T-helper 1 cell treated with Interleukin-12 subunit alpha and Interleukin-12 subunit beta and Interleukin-4 antibody, amounts not matched to agents 30 ng/mL and 1 ng/mL, for 36 hours (primary cell): ENCODE measurements around the gene ACADS. TPM values are rescaled to one million over a fixed set of nuclear protein-coding genes. Genes with fewer than 3 reads are reported as not detected.

Experiments used
- intact Hi-C: fragments of 100-400 bp; cut with micrococcal nuclease; formaldehyde crosslinking; loops from one replicate; pipeline ENCODE4 v1.15.1; 2024
- total RNA-seq: library from RNA; stranded (reverse); gene quantifications from 2 replicates; pipeline ENCODE4 v1.2.3, GENCODE V29; 2022

Gene ACADS
- total RNA-seq, 1 donor from 2014 or later = 13.7 TPM

DNA sequence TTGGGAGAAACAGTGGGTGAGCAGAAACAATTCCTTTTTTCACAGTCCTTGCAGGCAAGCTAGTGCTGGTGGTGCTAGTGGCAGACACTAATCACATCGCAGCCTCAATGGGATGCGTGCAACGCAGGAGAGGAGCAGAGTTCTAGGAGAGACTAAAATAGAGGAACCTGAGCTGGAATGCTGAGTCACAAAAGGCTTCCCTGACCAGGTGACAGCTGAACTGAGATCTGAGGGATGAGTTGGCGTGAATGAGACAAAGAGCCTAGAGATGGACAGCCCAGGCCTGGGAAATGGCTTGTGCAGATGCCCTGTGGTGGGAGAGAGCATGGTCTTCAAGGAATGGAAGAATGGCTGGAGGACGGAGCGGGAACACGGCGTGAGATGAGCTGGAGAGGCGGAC lies 25.8 kb downstream of the ACADS start:
- intact Hi-C loops = no loop called here

DNA sequence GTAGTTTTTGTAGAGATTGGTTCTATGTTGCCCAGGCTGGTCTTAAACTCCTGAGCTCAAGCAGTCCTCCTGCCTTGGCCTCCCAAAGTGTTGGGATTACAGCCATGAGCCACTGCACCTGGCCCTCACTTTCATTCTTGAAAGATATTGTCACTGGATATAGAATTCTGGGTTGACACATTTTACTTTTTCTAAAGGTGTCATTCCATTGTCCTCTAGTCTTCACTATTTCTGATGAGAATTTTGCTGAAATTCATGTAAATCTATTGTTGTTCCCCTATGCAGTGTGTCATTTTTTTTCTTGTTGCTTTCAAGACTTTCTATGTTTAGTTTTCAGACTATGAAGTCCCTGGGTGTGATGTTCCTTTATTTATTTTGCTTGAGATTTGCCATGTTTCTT lies 29.2 kb downstream of the ACADS start:
- intact Hi-C loops = no loop called here

DNA sequence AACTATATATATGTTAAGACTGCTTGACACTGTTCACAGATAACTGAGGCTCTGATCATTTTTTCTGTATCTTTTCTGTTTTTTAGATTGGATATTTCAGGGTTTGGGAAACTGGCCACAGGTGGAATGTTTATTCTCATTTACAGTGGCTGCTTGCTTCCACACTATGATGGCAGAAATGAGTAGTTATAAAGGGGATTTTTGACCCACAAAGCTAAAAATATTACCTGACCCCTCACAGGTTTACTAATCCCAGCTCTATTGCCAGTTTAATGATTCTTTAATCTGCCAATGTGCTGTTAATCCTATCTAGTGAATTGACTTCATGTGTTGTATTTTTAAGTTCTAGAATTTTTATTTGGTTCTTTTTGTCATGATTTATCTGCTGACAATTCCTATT lies 29.6 kb downstream of the ACADS start:
- intact Hi-C loops = no loop called here

DNA sequence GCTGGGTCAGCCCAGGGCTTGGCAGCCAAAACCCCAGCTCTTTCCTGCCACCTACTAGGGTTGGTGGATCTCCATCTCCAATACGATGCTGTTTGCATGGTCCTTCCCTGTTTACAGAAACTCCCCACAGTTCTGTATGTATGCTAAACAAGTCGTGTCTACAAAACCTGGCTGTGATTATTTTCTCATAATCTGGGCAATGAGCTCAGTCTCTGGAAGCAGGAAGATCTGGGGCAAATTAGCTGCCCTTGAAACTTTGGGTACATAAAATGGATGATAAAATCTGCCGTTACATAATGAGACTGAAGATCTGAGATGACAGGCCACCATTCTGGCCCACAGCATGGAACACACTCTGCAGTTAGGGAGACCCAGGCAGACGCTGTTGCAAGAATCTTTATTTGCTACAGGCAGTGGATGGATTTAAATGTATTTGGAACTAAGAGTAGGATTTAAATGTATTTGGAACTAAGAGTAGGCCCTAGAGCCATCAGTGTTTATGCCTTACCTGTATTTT lies 31.7 kb downstream of the ACADS start:
- intact Hi-C loops = no loop called here

DNA sequence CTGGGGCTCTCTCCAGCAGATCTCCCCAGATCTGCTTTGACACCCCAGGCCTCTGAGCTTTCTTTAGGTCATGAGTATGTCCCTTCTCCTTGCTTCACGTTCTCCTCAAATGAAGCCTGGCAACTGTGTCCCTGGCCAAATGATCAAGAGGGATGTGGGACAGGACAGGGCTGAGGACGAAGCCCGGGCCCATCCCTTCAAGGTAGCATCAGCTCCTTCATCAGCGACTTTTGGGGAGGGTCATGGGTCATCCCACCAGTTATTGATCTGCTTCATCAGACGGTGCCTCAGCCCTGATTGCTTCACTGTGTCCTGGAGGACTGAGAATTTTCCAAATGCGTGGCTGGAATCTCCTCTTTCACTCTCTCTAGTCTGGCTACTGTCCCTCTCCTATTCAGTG lies 32.3 kb downstream of the ACADS start:
- intact Hi-C loops = no loop called here

DNA sequence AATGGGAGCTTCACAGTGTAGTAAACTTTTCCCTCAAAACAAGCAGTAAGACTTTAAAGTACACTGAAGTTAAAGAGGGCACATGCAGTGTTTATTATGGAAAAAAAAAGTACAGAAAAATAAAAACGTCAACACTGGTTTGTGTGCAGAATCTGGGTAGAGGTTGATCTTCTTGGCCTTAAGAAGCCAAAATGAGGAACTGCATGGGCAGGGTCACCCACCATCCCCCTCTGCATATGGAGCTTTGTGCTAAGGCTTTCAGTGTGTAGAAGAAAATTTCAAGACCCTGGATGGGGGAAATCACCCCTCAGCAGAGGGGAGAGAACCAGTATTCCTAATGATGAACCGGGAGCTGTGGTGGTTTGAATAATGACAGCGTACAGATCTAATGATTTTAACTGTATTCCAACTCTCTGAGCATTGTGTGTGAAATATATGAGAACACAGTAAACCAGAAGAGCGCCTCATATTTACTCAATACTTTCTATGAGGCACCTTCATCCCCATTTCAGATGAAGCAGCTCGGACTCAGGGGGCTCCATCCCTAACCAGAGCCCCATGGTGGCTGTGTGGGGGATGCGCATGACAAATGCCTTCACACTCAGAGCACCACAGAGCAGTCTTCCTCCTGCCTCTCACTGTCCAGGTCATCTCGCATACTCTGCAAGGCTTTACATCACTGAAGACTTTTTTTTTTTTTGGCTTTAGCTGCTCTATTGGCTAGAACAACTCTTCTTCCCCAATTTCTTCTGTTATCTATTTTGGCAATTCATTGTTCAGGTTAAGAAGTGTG lies 33.4 kb downstream of the ACADS start:
- intact Hi-C loops = no loop called here

DNA sequence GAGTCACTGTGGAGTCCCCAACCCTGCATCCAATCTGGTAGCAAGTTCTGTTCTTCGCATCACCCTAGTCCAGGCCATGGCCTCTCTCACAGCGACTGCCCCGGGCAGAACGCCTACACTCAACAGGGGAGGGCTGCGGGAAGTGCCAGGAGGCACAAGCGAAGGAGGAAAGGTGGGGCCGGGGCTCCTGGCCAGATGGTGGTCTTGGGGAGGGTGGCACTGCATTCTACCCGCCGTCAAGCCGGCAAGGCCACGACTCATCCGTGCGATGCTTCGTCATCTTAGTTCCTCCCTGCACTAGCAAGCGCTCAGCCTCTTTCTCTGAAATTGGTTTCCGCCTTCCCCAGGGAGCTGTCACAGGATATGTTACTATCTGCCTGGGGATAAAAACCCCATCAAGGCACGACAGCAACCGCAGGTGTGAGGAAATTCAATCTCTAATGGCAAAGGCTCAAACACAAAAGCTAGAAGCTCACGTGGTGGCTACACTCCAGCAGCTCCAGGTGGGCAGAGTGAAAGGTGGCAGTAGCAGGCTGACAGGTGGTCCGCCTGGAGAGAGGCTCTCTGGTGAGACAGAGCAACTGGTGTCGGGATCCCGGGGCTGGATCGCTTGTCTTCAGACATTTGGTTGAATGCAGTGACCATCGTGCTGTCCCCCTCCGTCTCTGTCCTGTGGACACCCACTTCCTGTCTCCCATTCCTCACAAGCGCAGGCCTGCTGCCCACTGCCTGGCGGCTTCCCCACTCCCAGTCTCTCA lies 34.1 kb downstream of the ACADS start:
- intact Hi-C loops = loop anchor here (10.0 kb wide), 1 partner anchor 215 kb away; the partner anchor contains the start of gene HNF1A

DNA sequence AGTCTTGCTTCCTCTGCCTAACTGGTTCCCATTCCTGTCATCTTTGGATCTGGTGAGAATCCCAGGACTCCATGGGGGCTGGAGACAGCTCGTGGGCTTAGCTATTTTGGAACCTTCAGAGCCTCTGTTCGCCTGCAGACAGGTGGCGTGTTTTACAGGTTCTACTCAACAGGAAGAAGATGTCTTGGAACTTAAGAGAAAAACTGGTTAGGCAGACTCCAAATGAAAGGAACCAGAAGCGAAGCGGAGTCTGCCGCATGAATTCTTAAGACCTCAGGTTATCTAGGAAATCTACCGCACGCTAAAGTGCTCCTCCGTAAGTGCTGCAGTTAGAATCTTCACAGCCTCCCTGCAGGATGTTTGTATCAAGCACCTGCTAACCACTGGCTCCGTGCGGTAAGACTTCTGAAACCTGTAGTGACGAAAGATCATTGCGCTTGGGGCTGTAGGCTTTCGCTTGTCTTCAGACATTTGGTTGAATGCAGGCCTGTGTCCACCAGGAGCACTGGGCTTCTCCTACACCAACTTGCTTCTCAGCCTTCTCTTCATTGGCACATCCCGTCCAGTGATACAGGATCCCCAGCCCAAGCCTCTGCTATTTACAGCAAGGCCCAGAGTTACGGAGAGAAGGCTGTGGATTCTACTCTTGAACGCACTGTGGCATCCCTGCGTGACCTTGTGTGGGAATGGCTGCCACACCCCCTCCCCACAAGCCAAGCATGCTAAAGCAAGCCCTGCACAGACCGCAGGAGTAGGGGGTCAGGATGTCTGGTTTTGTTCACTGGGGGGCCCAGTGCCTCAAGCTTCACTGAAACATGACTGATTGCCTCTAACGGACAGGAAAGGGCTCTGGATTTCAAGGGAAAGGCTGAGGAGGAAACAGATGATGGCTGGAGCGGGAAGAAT lies 35.0 kb downstream of the ACADS start:
- intact Hi-C loops = loop anchor here (10.0 kb wide), 1 partner anchor 214 kb away; the partner anchor contains the start of gene HNF1A

DNA sequence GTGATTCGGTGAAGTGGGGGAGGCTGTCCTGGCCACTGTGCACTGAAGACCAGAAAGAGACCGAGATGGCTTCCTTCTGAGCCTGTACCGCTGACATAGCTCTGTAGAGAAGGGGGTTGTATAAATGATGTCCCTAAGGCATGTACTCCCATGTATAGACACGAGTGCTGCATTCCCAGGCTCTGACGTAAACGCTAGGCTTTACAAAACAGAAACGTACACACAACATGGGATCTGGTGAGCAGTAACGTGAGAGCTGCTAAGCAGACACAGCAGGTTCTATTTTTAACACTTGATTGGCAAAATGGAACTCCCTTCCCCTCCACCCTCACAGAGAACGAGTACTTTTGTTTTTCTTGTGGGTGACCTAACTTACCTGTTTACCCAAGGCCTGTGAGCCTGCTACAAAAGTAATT lies 35.9 kb downstream of the ACADS start:
- intact Hi-C loops = loop anchor here (10.0 kb wide), 1 partner anchor 213 kb away; the partner anchor contains the start of gene HNF1A

DNA sequence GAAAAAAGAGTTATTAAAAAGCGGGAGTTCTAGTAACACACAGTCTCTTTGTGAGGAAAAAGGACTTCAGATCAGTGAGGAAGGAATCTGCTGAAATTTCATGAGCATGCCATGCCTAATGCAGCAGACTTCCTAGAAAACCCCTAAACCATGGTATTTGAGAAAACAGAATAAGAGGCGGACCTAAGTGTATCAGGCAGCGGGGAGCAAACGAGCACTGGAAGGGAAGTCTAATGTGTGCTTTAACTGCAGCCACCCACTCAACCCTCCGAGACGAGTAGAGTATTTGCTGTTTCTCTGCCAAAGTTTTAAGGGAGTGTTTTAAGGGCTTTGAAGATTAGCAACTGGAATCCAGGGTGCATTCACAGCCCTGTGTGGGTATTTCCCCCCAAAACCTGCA lies 36.5 kb downstream of the ACADS start:
- intact Hi-C loops = loop anchor here (10.0 kb wide), 1 partner anchor 213 kb away; the partner anchor contains the start of gene HNF1A

DNA sequence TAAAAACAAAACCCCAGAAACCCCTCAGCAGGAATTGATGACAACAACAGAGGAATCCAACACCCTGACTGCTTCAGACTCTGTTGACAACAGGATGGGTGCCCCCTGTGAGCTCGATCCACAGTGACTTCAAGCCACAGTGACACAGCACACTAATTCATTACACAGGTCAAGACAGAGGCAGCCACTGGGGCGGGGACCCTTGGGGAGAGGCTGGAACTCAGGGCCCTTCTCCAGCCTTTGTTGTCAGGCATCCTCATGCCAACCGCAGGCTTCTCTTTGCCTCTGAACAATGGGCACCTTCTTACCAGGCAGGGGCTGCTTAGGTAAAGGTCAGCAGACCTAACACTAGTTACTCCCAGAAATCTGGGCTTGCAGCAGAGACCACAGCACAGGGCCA lies 37.6 kb downstream of the ACADS start:
- intact Hi-C loops = loop anchor here (10.0 kb wide), 1 partner anchor 212 kb away; the partner anchor contains the start of gene HNF1A

DNA sequence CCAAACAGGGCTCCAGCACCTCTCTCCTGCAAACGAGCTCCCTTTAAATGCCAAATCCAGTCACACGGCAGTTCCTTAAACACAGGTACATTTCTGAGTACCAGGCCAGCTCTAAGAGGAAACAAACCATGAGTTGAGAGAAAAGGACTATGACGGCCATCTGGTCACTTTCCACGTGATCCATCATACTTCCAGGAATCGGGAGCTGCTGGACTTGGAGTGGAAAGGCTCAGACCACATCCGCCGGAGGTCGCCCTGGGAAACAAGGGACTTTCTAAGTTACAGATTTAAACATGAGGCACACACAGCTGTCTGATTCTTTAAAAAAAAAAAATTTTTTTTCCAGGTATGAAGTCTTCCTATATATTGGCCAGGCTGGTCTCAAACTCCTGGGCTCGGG lies 39.2 kb downstream of the ACADS start:
- intact Hi-C loops = loop anchor here (10.0 kb wide), 1 partner anchor 210 kb away; the partner anchor contains the start of gene HNF1A

DNA sequence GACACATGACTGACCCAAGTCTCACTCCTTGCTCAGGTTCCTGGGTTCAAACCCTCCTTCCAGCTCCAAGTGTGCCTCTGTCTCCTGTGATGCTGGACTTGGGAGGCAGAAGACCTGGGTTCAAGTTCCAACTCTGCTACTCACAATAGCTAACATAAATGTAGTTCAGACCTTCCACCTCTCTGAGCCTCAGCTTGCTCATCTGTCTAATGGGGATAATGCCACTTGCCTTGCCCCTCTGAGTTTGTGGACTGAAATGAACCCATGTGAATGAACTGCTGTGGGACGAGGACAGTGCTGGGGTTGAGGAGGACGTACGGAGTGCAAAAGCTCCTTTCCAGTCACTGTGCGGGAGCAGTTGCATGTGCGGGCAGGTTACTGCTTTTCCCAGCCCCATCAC lies 40.9 kb downstream of the ACADS start:
- intact Hi-C loops = loop anchor here (10.0 kb wide), 1 partner anchor 208 kb away; the partner anchor contains the start of gene HNF1A

DNA sequence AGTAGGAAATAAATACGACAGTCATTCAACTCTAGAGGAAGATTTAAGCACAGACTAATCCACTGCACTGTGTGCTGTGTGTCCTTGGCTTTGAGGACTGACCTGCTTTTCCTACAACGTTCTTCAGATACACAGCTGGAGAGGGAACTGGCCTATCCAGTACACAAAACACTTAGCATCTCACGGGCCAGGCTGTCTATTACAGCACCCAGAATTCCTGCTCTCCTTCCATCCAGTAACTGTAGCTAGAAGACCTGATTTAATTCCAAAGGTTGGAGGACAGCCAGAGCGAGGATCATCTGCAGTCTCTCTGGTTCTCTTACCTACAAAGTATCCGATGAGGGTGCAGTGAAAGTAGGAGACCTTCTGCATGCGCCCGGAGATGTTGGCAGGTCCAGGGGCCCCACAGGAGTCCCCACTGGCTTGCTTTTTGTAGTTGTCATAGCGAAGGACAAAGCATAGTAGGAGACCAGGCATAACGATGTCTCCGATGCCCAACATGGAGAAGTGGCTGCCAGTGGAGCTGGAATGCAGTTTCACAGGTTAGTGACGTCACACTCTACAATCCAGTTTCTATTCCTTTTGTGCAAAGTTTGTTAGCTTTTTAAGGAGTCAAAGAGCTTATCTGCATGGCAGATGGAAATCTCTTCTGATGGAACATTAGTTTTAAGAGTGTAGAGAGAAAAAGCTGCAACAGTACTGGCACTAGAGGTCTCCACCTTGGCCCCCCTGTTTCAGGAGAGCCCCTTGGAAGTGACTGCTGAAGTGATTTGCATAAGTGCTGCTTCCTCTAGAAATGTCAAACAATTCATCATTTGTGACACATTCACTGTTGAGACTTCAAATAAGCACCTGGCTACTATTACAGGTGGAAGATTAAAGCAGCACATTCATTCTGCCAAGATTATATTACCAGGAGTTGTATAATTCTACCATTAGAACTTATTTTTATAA lies 41.7 kb downstream of the ACADS start:
- intact Hi-C loops = loop anchor here (10.0 kb wide), 1 partner anchor 207 kb away; the partner anchor contains the start of gene HNF1A

DNA sequence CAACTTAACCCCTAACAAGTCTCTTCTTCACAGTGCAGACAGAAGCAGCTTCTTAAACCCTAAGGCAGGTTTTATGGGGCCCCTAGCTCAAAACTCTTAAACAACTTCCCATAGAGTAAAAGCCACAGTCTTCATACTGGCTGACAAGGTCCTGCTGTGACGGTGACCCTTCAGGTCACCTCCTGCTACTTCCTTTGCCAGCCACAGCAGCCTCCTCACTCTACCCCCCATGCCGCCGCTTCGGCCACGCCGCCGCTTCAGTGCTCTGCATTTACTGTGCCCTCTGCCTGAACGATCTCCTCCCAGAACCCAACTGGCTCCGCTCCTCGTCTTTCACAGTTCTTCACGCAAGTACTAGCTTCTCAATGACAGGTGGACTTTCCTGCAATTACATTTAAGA lies 45.5 kb downstream of the ACADS start:
- intact Hi-C loops = no loop called here

DNA sequence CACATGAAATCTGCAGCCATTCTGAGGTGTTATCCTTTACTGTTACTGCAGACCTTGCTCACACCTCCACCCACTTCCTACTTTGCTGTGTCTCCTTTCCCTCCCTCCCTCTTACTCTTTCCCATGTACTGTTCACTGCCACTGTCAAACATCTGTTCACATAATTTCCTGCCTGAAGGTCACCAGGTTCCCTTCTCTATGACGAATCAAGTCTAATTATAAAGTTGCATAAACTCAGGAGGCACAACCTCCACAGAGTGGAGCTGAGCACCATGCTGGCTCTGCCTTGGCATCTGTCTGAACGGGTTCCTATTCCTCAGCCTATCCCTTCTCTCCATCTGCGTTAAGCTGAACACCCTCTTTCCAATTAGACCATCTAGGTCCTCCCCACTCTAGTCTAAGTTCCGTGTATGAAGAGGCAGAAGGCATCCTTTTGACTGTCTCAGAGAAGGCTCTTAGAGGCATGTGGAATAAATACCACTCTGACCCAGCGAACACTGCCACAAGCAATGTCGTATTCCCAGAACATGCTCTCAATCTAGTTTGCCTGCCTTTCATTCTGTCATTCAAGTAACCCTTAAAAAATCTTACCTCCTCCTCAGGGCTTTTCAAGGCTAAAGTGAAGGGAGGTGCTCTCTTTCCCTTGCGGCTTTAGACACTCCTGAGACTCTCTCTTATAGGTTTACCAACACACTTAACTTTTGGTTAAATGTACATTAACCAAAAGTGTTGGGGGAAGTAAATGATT lies 48.7 kb downstream of the ACADS start:
- intact Hi-C loops = no loop called here

DNA sequence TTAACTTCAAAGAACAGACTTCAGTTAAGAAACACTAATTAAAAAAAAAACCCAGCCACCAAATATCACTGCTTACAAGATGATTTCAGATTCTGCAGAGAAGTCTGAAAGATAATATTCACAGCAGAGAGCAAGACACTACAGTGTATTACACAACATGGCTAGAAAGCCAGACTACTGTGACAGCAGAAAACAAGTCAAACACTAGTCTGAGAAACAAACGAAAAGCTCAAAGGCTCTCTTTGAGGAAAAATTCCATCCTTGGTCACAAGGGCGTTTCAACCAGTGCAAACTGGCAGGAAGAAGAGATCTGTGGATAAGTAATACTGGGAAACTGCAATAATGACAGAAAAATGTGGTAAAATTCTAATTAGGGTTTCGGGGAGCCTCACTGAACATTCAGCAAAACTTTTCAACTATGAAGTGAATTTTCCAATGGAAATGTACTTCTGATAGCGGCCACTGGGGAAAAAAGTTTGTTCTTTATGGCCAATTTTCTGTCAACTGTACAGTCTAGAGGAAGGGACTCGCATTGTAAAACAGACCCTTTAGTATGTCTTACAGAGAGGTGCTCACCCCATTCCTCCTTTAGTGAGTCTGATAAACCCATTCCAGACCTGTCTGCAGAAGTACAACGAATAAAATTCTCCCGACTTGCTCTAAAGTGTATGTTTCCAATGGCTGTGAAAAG lies 50.4 kb downstream of the ACADS start:
- intact Hi-C loops = no loop called here

DNA sequence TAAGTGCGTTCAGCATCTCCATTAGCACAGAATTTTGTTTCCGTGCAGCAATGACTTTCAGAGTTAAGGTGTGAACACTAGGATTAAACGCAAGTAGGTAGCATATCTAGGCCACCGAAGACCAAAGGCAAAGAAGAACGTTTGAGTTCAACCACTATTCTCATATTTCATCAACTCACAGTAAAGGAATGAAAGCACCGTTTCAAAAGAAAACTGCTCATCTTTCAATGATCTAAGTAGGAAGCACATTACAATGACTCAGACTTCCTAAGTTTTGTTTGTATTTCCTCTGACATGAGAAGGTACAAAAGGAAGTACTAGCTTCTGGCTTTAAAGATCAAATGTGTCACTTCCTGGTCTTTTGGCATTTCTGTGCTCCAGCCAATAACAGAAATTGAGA lies 57.6 kb downstream of the ACADS start:
- intact Hi-C loops = no loop called here
